HL-60/S4 treated with phorbol 12-myristate 13-acetate at 8.2 ng/mL for 4 days and 3 days (cell line): ENCODE data around the gene TOLLIP.

ENCODE experiments used
- in situ Hi-C: fragments of 300-500 bp; cut with MboI; formaldehyde crosslinking; loops from 2 replicates; pipeline ENCODE4 v1.15.0; 2022; ENCODE audit warnings: low sequenced_read_pairs

TOLLIP gene

DNA sequence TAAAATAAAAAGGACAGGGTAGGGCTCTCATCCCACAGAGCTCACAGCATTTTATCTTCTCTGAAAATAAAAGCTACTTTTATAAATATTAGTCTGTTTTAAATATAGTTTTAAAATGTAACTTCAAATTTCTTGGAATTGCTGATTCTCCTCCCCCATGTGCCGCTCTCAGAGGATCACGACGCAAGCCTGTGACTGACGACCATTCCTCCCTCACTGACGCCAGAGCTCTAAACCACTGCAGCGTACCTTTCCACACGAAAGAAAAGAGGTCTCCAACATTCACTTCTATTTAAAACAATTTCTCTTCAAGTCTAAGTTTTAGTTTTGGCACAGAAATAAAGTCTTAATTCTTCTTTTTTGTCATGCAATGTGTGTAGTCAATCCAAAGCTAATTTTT, 9.3 kb downstream of the TOLLIP start:
- in situ Hi-C loops = no loop called here

DNA sequence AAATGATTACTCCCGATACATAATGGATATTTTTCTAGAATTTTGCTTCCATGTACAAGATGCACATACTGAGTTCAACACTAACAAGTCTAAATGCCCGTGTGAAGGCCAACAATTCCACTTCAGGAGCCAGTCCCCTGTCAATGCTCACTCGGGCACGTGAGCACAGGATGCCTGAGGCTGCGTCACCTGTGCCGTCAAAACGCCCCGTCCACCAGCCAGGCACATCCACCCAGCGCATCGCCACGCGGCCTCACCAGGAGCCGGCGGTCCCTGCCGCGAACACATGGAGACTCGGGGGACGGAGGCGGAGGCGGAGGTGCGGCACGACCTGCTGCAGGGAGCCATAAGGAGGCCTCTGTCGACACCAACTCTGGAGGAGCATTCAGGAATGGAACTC, 9.8 kb downstream of the TOLLIP start:
- in situ Hi-C loops = no loop called here

DNA sequence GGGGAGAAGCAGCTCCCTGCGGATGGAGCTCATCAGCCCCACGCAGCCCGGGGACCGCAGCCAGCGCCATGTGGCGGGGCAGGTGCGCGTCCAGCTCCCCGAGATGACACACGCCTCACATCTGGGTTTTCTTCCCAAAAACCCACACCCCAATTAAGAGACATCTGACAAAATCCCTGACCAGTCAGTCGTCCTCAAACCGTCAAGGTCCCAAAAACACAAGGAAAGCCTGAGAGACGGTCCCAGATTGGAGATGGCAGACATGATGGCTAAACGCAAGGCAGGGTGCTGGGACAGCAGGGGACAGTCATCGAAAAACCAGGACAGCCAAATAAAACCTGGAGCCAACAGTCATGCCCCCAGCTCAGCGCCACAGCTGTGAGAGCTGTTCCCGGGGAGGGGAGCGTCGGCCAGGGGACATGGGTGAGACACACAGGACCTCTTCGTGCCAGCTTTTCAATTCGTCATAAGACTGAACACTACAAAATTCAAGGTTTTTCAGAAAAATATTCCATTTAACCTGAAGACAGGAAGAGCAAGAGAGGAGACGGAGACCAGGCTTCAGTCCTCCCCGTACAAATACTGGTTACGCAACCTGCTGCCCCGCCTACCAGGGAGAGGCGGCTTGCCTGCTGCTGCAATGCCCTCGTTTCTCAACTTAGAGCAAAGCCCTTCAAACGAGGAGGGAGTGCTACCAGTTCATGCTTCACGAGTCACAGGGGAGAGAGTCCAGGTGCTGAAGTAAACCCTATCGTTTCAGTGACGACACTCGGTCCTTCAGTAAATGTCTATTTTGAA, 10.5 kb downstream of the TOLLIP start:
- in situ Hi-C loops = no loop called here

DNA sequence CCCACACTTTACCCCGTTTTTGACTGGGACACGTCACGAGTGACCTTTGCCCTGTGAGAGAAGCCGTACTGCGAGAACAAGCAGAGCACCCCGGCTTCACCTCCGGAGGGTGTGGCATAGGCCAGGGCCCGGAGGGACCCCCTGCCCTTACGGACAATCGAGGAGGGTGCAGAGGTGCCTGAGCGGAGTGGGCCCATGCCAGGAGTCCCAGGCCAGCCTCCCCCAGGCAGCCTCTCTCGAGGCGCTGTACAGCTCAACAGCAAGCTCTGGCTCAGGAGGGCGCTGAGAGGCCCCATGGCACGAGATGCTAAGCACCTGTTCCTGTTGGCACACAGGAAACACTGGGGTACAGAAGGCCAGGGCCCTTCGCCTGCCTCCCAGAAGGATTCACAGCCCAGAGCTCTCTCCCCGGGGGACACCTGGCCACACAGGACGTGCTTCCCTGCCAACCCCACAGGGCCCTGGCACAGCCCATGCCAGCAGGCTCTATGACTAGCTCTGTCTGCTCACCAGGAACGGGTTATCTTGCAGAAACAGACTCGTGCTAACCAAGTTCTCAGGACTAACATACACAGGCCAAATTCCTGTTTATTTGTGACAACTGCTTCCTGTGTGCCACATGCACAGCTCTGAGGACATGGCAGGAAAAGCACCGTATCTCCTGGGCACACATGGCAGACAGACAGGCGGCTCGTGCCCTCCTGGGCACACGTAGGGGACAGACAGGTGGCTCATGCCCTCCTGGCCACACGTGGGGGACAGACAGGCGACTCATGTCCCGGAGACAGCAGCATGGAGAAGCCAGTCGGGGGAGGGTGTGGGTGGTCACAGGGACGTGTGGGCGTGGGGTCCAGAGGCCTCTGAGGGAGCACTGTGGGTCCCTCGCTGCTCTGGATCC, 11.6 kb downstream of the TOLLIP start:
- in situ Hi-C loops = no loop called here

DNA sequence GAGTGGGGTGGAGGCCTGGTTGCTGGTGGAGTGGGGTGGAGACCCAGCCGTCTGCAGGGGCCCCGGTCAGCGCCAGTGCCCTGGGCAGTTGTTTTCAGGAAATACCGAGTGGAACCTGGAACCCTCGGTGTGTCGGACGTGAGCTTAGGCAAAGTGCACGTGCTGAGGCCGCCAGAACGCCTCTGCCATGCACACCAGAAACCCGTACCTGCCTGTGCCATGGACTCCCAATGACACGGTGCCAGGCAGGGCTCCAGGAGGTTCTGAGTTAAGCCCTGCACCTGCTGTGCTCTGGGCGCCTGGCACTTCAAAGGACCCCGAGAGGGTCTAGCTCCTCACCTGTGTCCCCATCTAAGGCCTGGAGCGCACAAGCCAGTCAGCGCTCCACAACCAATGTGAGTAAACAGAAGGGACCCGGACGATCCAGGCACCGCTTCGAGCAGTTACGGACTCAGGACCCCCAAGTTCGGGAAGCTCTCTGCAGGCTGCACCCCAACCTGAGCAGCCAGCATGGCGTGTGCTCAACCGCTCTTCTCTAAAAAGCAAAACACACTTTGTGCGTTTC, 12.3 kb downstream of the TOLLIP start:
- in situ Hi-C loops = no loop called here

DNA sequence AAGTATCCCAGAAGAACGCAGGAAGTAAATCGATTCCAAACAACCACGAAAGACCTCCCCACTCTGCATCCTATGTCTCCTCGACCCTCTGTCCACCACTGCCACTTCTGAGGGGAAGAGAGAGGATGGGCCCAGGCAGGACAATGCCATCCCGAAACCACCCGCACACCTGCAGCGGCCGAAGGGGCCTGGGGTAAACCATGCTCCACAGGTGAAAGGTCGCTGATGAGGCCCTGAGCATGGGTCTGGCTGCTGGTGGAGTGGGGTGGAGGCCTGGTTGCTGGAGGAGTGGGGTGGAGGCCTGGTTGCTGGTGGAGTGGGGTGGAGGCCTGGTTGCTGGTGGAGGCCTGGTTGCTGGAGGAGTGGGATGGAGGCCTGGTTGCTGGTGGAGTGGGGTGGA, 13.1 kb downstream of the TOLLIP start:
- in situ Hi-C loops = no loop called here

DNA sequence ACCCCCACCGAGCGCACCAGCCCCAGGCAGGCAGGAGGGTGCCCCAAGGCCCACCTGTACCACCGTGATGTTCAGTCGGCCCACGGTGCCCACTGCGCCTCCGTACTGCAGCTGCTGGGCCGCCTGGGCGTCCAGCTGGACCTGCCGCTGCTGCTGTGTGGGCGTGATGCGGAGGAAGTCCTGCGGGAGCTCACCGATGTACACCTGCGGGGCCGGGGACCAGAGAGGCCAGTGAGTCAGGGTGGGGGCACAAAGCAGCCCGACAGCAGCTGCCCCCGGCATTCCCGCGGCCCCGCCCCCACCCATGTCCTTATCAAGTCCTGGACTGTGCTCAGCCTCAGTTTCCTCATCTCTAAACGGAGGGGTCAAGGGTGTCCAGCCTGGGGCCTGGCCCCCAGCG, 13.8 kb downstream of the TOLLIP start:
- in situ Hi-C loops = no loop called here

DNA sequence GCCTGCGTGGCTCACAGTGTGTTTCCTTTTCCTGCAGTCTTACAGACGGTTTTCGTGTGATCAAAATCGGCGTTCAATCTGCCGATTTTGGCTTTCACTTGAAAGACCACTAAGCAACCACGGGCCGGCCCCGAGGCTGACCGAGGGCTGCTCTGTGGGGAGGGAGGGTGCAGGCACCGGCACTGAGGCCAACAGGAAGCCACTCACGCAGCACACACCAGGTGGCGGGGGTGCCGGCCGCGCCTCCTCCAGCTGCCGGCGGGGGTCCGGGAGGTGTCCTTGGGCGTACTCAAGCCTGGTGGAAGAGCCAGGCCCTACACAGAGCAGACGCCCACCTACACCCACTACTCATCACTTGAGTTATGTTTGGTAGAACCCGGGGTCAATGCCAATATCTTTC, 14.3 kb downstream of the TOLLIP start:
- in situ Hi-C loops = no loop called here

DNA sequence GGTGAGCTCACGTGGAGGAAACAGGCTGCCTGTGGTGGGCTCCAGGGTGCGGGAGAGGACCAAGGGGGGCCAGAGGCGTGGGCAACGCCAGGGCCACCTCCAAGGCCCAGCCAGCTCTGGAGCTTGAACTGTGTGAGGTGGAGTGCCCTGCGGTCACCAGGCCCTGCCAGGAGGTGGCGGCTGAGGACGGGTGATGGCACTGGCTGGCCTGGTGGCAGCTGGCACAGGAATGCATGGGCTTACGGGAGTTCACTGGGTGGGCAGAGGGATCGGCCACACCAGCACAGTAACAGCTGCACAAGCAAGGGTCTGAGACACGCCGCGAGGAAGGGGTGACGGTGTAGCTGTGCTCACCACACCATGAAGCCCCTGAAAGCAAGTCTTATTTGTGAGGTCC, 15.8 kb downstream of the TOLLIP start:
- in situ Hi-C loops = no loop called here

DNA sequence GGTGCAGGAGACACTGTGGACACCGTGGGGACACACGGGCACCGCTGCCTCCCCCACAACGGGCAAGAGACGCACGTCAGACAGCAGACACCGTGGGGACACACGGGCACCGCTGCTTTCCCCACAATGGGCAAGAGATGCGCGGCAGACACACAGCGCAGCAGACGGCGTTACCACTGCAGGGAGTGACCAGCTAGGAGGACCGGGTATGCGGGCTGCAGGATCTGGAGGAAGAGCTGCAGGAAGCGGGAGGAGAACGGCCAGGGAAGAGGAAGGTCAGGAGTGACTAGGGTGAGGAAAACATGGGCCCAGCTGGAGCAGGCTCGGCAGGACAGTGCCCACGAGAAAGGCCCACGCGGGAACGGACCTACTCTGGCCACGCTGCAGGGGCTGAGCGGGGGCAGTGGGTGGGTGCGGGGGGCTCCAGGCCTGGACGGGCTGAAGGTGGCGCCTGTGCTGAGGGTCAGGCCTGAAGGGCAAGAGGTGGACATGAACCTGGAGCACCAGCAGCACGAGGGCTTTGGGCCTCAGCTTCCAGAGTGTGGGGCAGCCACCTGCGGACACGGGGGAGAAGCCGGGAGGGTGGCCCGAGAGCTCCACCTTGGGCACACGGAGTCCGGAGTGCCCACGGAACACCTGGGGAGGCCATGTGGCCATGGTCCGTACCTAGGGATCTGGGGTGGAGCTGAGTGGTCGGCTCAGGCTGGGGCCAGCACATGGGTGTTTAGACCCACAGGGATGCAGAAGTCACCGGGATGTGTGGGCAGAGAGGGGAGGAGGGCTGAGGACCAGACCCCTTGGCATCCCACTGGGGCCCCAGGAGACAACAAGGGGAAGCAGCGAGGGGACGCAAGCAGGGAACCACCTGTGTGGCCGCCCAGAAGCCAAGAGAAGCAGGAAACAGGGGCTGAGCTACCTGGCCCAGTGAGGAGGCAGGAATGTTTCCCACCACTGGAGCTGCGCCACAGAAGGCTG, 16.5 kb downstream of the TOLLIP start:
- in situ Hi-C loops = no loop called here

DNA sequence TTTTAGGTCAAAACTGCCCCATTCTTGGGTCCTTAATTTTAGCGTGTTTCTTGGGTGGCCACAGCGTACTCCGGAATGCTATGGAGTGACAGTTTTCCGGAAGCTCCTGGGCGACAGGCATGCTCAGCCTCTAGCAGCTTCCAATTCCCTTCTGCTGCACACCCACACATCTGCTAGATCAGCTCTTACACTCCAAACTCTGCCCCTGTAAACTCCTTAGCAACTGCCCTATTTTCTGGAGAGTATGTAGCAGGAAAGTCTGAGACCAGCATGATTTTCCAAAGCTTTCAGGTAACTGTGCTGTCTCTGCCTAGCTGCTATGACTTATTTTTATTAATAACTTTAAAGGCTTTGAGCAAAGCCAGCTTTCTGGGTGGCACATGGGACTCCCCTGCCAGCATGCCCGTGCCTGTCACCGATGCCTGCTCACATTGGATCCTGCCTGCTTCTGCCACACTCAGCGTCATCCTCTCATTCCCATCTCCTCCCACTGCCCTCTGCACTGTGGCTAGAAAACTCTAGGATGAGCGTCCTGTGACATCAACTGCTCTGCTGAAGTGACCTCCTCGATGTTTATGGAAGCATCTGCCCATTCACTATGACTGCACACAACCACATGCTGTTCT, 17.3 kb downstream of the TOLLIP start:
- in situ Hi-C loops = no loop called here

DNA sequence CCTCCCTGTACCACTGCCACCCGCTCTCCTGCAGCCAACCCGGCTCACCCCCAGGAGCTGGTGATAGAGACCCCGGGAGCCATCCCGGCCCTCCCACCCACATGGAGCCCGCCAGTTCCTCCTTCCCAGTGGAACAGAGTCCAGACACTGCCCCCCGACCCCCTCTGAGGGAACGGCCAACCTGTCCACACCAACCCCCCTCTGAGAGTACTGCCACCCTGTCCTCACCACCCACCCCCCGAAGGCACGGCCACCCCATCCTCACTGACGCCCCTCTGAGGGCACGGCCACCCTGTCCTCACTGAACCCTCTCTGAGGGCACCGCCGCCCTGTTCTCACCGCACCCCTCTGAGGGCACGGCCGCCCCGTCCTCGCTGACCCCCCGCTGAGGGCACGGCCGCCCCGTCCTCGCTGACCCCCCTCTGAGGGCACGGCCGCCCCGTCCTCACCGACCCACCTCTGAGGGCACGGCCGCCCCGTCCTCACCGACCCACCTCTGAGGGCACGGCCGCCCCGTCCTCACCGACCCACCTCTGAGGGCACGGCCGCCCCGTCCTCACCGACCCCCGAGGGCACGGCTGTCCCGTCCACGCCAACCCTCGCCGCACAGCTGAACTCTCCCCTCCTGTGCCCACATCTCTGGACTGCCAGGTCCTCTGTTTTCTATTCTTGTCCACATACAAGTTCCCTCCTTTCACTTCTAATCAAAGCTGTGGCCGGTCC, 18.0 kb downstream of the TOLLIP start:
- in situ Hi-C loops = no loop called here

DNA sequence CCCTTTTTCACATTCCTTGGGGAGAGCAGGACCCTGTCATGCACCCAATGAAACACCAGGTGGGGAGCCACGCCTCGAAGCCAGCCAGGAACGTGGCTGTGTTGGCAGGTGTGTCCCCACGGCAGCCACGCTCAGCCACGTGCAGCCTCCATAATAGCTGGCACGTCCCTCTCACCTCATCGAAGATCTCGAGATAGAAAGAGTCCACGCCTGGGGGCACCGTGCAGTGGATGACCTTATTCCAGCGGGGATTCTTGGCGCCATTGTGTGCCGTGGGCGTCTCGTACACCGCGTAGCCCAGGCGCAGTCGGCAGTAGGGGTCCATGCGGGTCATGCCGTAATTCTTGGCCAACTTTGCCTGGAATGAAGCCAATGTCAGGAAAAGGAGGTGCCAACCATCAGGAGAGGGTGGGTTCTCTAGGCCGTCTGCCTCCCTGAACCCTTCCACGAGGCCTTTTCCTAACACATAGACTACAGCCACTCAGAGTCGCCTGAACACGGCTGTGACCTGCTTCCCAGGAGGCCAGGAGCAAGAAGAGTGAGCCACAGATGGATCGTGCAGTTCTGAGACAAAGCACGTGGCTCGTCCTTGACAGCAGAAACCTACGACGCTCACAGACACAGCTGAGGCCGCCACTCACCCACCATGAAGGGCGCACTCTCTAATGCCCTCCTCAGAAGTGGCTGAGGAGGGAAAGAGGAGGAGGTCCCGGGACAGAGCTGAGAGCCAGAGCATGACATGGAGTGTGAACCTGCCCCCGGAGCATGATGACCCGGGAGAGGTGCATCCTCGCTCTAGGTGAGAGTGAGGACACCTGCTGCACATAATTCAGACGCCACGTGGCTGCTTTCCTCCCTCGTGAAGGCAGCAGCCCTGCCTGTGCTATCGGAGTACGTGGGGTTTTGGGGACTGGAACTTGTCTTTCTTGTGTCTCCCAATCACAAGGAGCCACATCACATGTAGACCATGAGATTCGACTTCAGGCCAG, 19.1 kb downstream of the TOLLIP start:
- in situ Hi-C loops = no loop called here

DNA sequence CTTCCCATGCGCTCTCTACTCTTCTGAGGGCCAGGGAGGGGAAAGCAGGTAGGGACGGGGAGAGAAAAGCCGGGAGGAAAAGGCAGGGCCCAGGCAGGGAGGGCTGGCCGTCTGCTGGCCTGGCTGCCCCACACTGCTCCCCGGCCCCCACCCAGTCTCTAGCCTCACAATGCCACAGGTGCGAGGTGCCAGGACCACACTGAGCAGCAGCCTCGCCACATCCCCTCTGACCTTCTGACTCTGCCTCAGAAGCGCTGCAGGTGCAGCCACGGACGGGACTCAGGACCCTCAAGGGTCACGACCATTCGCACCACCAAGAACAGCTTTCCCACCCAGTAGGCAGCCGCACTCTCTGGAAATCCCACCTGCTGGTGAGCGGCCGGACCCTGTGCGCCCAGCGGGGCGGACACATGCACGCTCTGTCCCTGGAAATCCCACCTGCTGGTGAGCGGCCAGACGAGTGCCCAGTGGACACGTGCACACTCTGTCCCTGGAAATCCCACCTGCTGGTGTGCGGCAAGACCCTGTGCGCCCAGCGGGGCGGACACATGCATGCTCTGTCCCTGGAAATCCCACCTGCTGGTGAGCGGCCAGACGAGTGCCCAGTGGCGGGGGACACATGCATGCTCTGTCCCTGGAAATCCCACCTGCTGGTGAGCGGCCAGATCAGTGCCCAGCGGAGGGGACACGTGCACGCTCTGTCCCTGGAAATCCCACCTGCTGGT, 20.1 kb downstream of the TOLLIP start:
- in situ Hi-C loops = no loop called here

DNA sequence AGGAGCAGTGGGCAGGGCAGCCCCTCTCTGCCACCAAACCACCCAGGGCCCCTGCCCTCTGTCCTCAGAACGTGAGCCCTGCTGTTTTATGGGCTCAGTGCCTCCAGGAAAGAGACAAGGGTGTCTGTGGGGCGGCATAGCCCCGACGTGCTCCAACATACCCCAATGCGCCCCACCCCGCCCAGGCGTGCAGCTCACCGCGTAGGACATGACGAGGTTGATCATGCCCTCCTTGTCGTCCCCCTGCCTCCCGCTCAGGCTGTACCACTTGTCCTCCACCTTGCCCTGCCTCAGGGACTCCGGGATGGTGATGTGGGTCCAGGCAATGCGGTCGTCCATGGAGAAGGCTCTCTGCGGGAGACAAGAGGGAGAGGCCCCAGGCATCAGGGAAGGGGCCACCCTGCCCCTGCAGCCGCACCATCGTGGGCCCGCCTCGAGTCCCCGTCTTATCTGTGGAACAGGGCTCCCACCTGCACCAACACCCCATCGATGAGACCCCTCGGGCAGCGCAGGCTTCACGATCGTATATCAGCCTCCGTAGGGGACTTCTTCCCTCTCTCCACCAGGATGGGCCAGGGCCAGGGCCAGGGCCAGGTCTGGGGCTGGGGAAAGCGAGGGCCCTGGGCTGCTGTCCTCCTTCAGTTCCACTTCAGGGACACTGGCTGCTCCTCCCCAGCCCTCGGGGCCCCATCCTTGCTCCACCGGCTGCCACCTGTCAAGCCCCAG, 20.8 kb downstream of the TOLLIP start:
- in situ Hi-C loops = no loop called here

DNA sequence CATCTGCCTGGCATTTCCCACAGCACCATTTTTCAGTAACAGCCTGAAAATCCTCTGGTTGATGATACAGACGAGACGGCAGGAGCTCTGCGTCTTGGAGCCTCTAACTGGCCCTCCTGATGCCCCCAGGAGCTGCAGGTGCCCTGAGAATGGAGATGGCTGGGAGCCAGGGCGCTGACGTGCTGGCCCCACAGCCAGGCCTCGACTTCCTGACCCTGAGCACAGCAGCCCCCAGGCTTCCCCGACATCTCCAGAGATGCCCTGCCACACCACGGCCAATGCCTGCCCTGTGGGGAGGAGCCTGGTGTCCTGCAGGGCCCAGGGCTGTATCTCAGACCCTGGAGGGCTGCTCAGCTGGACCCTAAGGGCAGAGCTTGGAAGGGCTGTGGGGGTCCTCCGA, 21.5 kb downstream of the TOLLIP start:
- in situ Hi-C loops = no loop called here

DNA sequence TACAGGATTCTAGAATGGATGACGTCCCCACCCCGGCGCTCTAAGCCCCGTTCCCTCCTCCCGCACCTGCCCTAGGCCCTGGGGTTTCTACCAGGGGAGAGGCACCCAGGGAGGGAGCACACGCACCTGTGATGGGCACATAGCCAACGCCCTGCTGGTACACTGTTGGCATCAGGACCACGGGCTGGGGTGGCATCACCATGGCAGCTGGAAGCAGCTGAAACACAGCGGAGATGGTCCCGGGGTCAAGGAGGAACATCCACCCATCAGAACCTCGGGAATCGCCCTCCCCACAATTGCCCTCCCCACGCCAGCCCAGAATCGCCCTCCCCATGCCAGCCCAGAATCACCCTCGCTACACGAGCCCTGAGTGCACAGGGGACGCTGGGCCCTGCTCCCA, 23.6 kb downstream of the TOLLIP start:
- in situ Hi-C loops = no loop called here
